HepG2 (cell line): ENCODE results near the gene ZDHHC14. TPM values are rescaled to one million over a fixed set of nuclear protein-coding genes. Genes with fewer than 3 reads are reported as not detected.
A peak's percentile ranks its signal among the peaks of the same experiment; 100 is the strongest.

Experiments
- ATAC-seq: fragments of 200-7000 bp; cut with Tn5 transposase; 3 replicates; pipeline ENCODE4 v1.9.1; 2020; ENCODE audit warnings: mild to moderate bottlenecking, moderate library complexity
- BruUV-seq: library from RNA; stranded (reverse); fragments of 400-500 nt; replicated peaks from 2 replicates; lab custom pipeline; 2021; lab: Mats Ljungman, UMichigan
- CTCF ChIA-PET: fragments of 300-600 bp; formaldehyde crosslinking; extraction: SDS; loops from one replicate; lab custom pipeline; 2021; ENCODE audit warnings: low total read pairs, inconsistent platforms, low intra/inter-chr PET ratio; lab: Yijun Ruan, JAX
- POLR2A ChIA-PET: fragments of 350-600 bp; sonication (Branson Sonifier 250); formaldehyde crosslinking; loops from one replicate; lab custom pipeline; 2020; ENCODE audit warnings: antibody characterized with exemption, inconsistent platforms; lab: Yijun Ruan, JAX
- DNase-seq: peaks from one replicate; pipeline ENCODE4 v3.0.0-alpha.2; 2015; ENCODE audit warnings: low spot score
- FAIRE-seq: peaks from 3 replicates; lab custom pipeline; 2011; peaks lifted over from hg19 to GRCh38; lab: Jason Lieb, UNC
- H2AFZ ChIP-seq: one replicate; pipeline ENCODE4 v1.6.1; 2011; ENCODE audit warnings: low read length, inconsistent platforms
- H3K27ac ChIP-seq: fragments of 300-600 bp; 3 replicates; pipeline ENCODE4 v1.8.0; 2011; ENCODE audit warnings: mixed run types, mild to moderate bottlenecking, mixed read lengths, low read length, inconsistent platforms; ENCODE audit not compliant: insufficient read depth; ENCODE audit errors: extremely low read length
- H3K27me3 ChIP-seq, 2 experiments: fragments of 200-600 bp in 1 of 2; 2 replicates in 1 of 2; 3 replicates in 1 of 2; pipeline versions ENCODE4 v1.6.0 to v1.8.0; 2011; ENCODE audit warnings: low read length in 2 of 2, mild to moderate bottlenecking in 2 of 2, moderate library complexity in 2 of 2, inconsistent platforms in 1 of 2; ENCODE audit not compliant: insufficient read depth in 2 of 2, control insufficient read depth in 1 of 2
- H3K36me3 ChIP-seq, 2 experiments: fragments of 200-600 bp in 1 of 2; replicated peaks in 1 of 2; 2 replicates in 1 of 2; 3 replicates in 1 of 2; pipeline versions ENCODE4 v1.5.1 to v1.8.0; 2011; ENCODE audit warnings: low read length in 2 of 2, inconsistent platforms in 1 of 2; ENCODE audit not compliant: insufficient read depth in 2 of 2, control insufficient read depth in 1 of 2
- H3K4me1 ChIP-seq: 2 replicates; pipeline ENCODE4 v1.5.1; 2012; ENCODE audit warnings: low read length, inconsistent platforms; ENCODE audit not compliant: insufficient read depth
- H3K4me2 ChIP-seq: 2 replicates; pipeline ENCODE4 v1.6.0; 2011; ENCODE audit warnings: low read depth, low read length, inconsistent platforms
- H3K4me3 ChIP-seq, 3 experiments: fragments of 200-600 bp in 1 of 3; sonication (generic), shearing (Covaris generic) in 1 of 3; replicated peaks in 1 of 3; 2 replicates each; pipeline ENCODE4 v1.5.1; 2011 to 2016; ENCODE audit warnings: low read length in 3 of 3, inconsistent platforms in 2 of 3, low read depth in 2 of 3, mild to moderate bottlenecking in 2 of 3, control low read depth in 1 of 3, mixed read lengths in 1 of 3; ENCODE audit not compliant: insufficient read depth in 1 of 3
- H3K79me2 ChIP-seq: one replicate; pipeline ENCODE4 v1.6.1; 2011; ENCODE audit warnings: low read length, inconsistent platforms; ENCODE audit not compliant: insufficient read depth
- H3K9ac ChIP-seq: 2 replicates; pipeline ENCODE4 v1.6.0; 2011; ENCODE audit warnings: mild to moderate bottlenecking, low read depth, low read length, inconsistent platforms; ENCODE audit not compliant: insufficient read depth
- H3K9me3 ChIP-seq: 2 replicates; pipeline ENCODE4 v1.5.1; 2012; ENCODE audit warnings: mild to moderate bottlenecking, low read length
- H4K20me1 ChIP-seq: 2 replicates; pipeline ENCODE4 v1.6.0; 2011; ENCODE audit warnings: inconsistent platforms, mild to moderate bottlenecking, low read length, moderate library complexity; ENCODE audit not compliant: insufficient read depth
- BCL6 ChIP-seq: IDR thresholded peaks from 2 replicates; pipeline ENCODE4 v1.6.1; 2016; ENCODE audit warnings: missing genetic modification reagents, missing compliant biosample characterization
- BRD4 ChIP-seq: sonication (generic); formaldehyde crosslinking; IDR thresholded peaks from 2 replicates; pipeline ENCODE4 v1.4.0; 2020; ENCODE audit warnings: missing genetic modification reagents
- HDAC1 ChIP-seq: sonication (generic); formaldehyde crosslinking; IDR thresholded peaks from 2 replicates; pipeline ENCODE4 v1.5.1; 2020; ENCODE audit warnings: mild to moderate bottlenecking, missing genetic modification reagents
- KDM5B ChIP-seq: sonication (generic); formaldehyde crosslinking; IDR thresholded peaks from 2 replicates; pipeline ENCODE4 v1.4.0; 2020; ENCODE audit warnings: missing genetic modification reagents, mild to moderate bottlenecking, borderline replicate concordance
- NFIC ChIP-seq: IDR thresholded peaks from 2 replicates; pipeline ENCODE4 v1.6.1; 2012; ENCODE audit warnings: mild to moderate bottlenecking, low read length, inconsistent platforms
- PITX1 ChIP-seq: sonication (generic); formaldehyde crosslinking; IDR thresholded peaks from 2 replicates; pipeline ENCODE4 v1.5.1; 2020; ENCODE audit warnings: mild to moderate bottlenecking, missing genetic modification reagents
- PRDM10 ChIP-seq: sonication (generic); formaldehyde crosslinking; IDR thresholded peaks from 2 replicates; pipeline ENCODE4 v1.4.0; 2020; ENCODE audit warnings: low read depth, missing genetic modification reagents
- SRY ChIP-seq: sonication (generic); formaldehyde crosslinking; IDR thresholded peaks from 2 replicates; pipeline ENCODE4 v1.8.0; 2022; ENCODE audit warnings: mild to moderate bottlenecking, missing genetic modification reagents
- XBP1 ChIP-seq: sonication (generic); formaldehyde crosslinking; IDR thresholded peaks from 2 replicates; pipeline ENCODE4 v1.5.0; 2020; ENCODE audit warnings: missing genetic modification reagents
- ZNF225 ChIP-seq: sonication (generic); formaldehyde crosslinking; IDR thresholded peaks from 2 replicates; pipeline ENCODE4 v1.4.0; 2020; ENCODE audit warnings: mild to moderate bottlenecking, missing genetic modification reagents
- ZNF619 ChIP-seq: sonication (generic); formaldehyde crosslinking; IDR thresholded peaks from 2 replicates; pipeline ENCODE4 v1.4.0; 2020; ENCODE audit warnings: mild to moderate bottlenecking, missing genetic modification reagents
- ZNF687 ChIP-seq: sonication (generic); formaldehyde crosslinking; IDR thresholded peaks from 2 replicates; pipeline ENCODE4 v1.5.1; 2020; ENCODE audit warnings: mild to moderate bottlenecking, missing genetic modification reagents, moderate library complexity
- WGBS: methylation state at CpG from one replicate; pipeline ENCODE4 v1.1.6; 2017; ENCODE audit warnings: low lambda C conversion rate; 5-methylcytosine and 5-hydroxymethylcytosine counted together
- in situ Hi-C: cut with HindIII; loops from 2 replicates; pipeline ENCODE4 v1.10.0; 2017; ENCODE audit warnings: low pct_unique_long_range_greater_than_20kb; ENCODE audit not compliant: extremely low pct_ligation_motif_present
- intact Hi-C: fragments of 100-400 bp; cut with micrococcal nuclease; formaldehyde crosslinking; loops from one replicate; pipeline ENCODE4 v1.10.0; 2022; ENCODE audit not compliant: unreplicated experiment
- polyA plus RNA-seq, 8 experiments: library from polyadenylated mRNA; depleted of rRNA in 3 of 8; stranded (reverse) in 7 of 8; unstranded in 1 of 8; fragments of >200 nt; fragmentation: Illumina TruSeq in 4 of 8; extraction: Trizol in 4 of 8; gene quantifications; 2 replicates each; pipeline versions ENCODE4 v1.2.1 to v1.2.3, GENCODE V29; 2011 to 2016; ENCODE audit warnings: low read depth in 4 of 8, missing spikeins in 1 of 8, mixed read lengths in 1 of 8; ENCODE audit not compliant: insufficient read depth in 1 of 8
- total RNA-seq, 5 experiments: library from RNA; depleted of rRNA; stranded (reverse); fragments of >200 nt; fragmentation: Illumina TruSeq; extraction: Trizol; gene quantifications; 2 replicates each; pipeline ENCODE4 v1.2.3, GENCODE V29; 2016; ENCODE audit warnings: low read depth in 1 of 5
- TF ChIP-seq, protein P1 (sequence below): sonication (generic); formaldehyde crosslinking; IDR thresholded peaks from 2 replicates; pipeline ENCODE4 v1.8.1; 2022; ENCODE audit warnings: mild to moderate bottlenecking, missing genetic modification reagents

Gene ZDHHC14
- total and polyA plus RNA-seq, 2 of the 13 experiments (the other 11 are each of a cell fraction or from before 2014, with no cell fraction given): 3.7 to 9.5 TPM

DNA sequence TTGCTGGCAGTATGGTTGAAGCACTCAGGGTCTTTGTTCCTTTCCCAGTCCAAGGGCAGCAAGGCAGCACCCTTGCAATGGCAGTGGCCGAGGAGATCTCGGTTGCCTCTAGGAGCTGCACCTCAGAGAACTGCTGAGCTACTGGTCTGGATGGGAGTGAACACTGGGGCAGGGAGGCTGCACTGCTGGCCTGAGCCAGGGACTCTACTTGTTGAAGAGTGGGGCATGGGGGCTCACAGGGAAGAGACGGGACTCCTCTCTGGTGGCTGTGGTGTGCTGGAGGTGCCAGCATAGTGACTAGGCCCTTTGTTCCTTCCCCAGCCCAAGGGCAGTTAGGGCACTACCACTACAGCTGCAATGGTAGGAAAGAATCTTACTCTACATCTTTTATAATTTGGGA, 203.0 kb downstream of the ZDHHC14 start (continued):
- TF ChIP-seq, protein P1, sequence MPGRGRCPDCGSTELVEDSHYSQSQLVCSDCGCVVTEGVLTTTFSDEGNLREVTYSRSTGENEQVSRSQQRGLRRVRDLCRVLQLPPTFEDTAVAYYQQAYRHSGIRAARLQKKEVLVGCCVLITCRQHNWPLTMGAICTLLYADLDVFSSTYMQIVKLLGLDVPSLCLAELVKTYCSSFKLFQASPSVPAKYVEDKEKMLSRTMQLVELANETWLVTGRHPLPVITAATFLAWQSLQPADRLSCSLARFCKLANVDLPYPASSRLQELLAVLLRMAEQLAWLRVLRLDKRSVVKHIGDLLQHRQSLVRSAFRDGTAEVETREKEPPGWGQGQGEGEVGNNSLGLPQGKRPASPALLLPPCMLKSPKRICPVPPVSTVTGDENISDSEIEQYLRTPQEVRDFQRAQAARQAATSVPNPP: no peak
- TF ChIP-seq BCL6 (CRISPR knock-in tag): no peak
- no peak for TF ChIP-seq PRDM10 (CRISPR knock-in tag)
- TF ChIP-seq NFIC: no peak

GRCh38 chr6:157585274-157586087, 204.5 kb downstream of the ZDHHC14 start:
- H3K9ac ChIP-seq: no peak overlapping the region; the same call in 1 of the 2 replicates
- no peak for FAIRE-seq
- H2AFZ ChIP-seq: no peak overlapping the region
- H3K79me2 ChIP-seq: no peaks in the 10 kb centered on the region
- in situ Hi-C loops (no loop called here), intact Hi-C loops (no loop called here)
- no TSS peak for BruUV-seq
- no peak overlapping the region for H3K4me3 ChIP-seq
- 100% methylated on average over 5 of the region's 6 CpGs for WGBS
- DNase-seq: no peak
- ChIA-PET POLR2A (interaction anchor here (0.9 to 3.6 kb wide), 9 partner anchors 10 to 262 kb away, joined by 3 to 31 read pairs (median 5); partner anchors contain the start of gene TMEM242), CTCF (no interaction called here)
- H3K4me2 ChIP-seq: peak overlapping the region; percentile 66
- ATAC-seq: peak; percentile 41
- H3K27me3 ChIP-seq: no peaks in the 10 kb centered on the region
- H3K9me3 ChIP-seq: peaks cover 17% of the 10 kb centered on the region
- peak overlapping the region; percentile 67 for H3K27ac ChIP-seq
- no peaks in the 10 kb centered on the region for H4K20me1 ChIP-seq
- H3K4me1 ChIP-seq: peaks cover 28% of the 10 kb centered on the region
- no peaks in the 10 kb centered on the region for H3K36me3 ChIP-seq
- TF ChIP-seq ZNF225 (CRISPR knock-in tag) (0 out of 2 replicates have a peak, but pooled peaks have one; percentile 61), PITX1 (CRISPR knock-in tag) (peak; percentile 10; the same call in 1 of the 2 replicates), ZNF619 (CRISPR knock-in tag) (0 out of 2 replicates have a peak, but pooled peaks have one; percentile 46), SRY (CRISPR knock-in tag) (no peak), XBP1 (no peak), HDAC1 (CRISPR knock-in tag) (no peak), ZNF687 (CRISPR knock-in tag) (peak; percentile 54), BRD4 (CRISPR knock-in tag) (peak; percentile 24; the same call in 1 of the 2 replicates), KDM5B (CRISPR knock-in tag) (0 out of 2 replicates have a peak, but pooled peaks have one; percentile 24)
